Epithelial cell of esophagus (primary cell): Measurements from ENCODE around the gene DDI2.
A peak's percentile ranks its signal among the peaks of the same experiment; 100 is the strongest.

Source experiments
- DNase-seq: peaks from one replicate; pipeline ENCODE4 v3.0.0; 2010; ENCODE audit warnings: low read depth
- H3K4me3 ChIP-seq: 2 replicates; pipeline ENCODE4 v1.5.1; 2011; ENCODE audit warnings: mild to moderate bottlenecking, low read length, control low read depth
- CTCF ChIP-seq: IDR thresholded peaks from 2 replicates; pipeline ENCODE4 v1.5.1; 2011; ENCODE audit warnings: low read depth, mild to moderate bottlenecking, low read length, control low read depth, inconsistent platforms; ENCODE audit not compliant: insufficient read depth; ENCODE audit errors: missing control alignments

DDI2 gene

GRCh38 chr1:15703562-15703961 lies 86.3 kb downstream of the DDI2 start:
- peak; percentile 82 for DNase-seq
- no peak overlapping the region for H3K4me3 ChIP-seq
- TF ChIP-seq CTCF = no peak

GRCh38 chr1:15704526-15705183 lies 87.4 kb downstream of the DDI2 start:
- no peak overlapping the region for H3K4me3 ChIP-seq

GRCh38 chr1:15705184-15705566 lies 87.9 kb downstream of the DDI2 start:
- no peak for TF ChIP-seq CTCF
- H3K4me3 ChIP-seq = no peak overlapping the region
- DNase-seq = no peak

More at GRCh38 chr1:15704526-15705183, 87.4 kb downstream of the DDI2 start:
- DNase-seq = no peak
- no peak for TF ChIP-seq CTCF

- no peak for DNase-seq
- no peak overlapping the region for H3K4me3 ChIP-seq
- no peak for TF ChIP-seq CTCF
Measured at GRCh38 chr1:15706751-15707150, 89.5 kb downstream of the DDI2 start.

- DNase-seq = no peak
- no peak overlapping the region for H3K4me3 ChIP-seq
- no peak for TF ChIP-seq CTCF
Measured at GRCh38 chr1:15707239-15707925, 90.1 kb downstream of the DDI2 start.

GRCh38 chr1:15708486-15709137 lies 91.4 kb downstream of the DDI2 start:
- H3K4me3 ChIP-seq = no peak overlapping the region
- no peak for DNase-seq
- TF ChIP-seq CTCF = no peak
